SK-N-SH treated with all-trans-retinoic acid at 6 μM for 48 hours (cell line): ENCODE results near the gene TXNRD2.

Experiments
- ATAC-seq: fragments of 200-7000 bp; cut with Tn5 transposase; 3 replicates; pipeline ENCODE4 v1.9.1; 2020; ENCODE audit warnings: mild to moderate bottlenecking, moderate library complexity
- ARNTL ChIP-seq: fragments of 450-650 bp; formaldehyde crosslinking; IDR thresholded peaks from 2 replicates; pipeline ENCODE4 v1.5.0; 2020; ENCODE audit warnings: low read depth, mild to moderate bottlenecking, moderate library complexity, borderline replicate concordance
- BACH2 ChIP-seq: fragments of 250-450 bp; sonication (Bioruptor Pico); IDR thresholded peaks from 2 replicates; pipeline ENCODE4 v1.9.0; 2021; ENCODE audit warnings: mild to moderate bottlenecking, borderline replicate concordance
- ESRRG ChIP-seq: fragments of 250-450 bp; sonication (Bioruptor Pico); IDR thresholded peaks from 2 replicates; pipeline ENCODE4 v1.6.1; 2021; ENCODE audit warnings: mild to moderate bottlenecking
- GLIS3 ChIP-seq: fragments of 250-450 bp; sonication (Bioruptor Pico); IDR thresholded peaks from 2 replicates; pipeline ENCODE4 v1.5.0; 2020; ENCODE audit warnings: mild to moderate bottlenecking, moderate library complexity
- ISL1 ChIP-seq: fragments of 250-450 bp; sonication (Bioruptor Pico); IDR thresholded peaks from 2 replicates; pipeline ENCODE4 v2.1.2; 2022; ENCODE audit warnings: mild to moderate bottlenecking, moderate library complexity
- OSR1 ChIP-seq: fragments of 250-450 bp; sonication (Bioruptor Pico); IDR thresholded peaks from 2 replicates; pipeline ENCODE4 v1.8.0; 2022; ENCODE audit warnings: moderate library complexity, mild to moderate bottlenecking, inconsistent platforms
- RARB ChIP-seq: fragments of 250-450 bp; sonication (Bioruptor Pico); IDR thresholded peaks from 2 replicates; pipeline ENCODE4 v1.8.0; 2021; ENCODE audit warnings: mild to moderate bottlenecking, moderate library complexity
- SNAI2 ChIP-seq: fragments of 250-450 bp; sonication (Bioruptor Pico); IDR thresholded peaks from 2 replicates; pipeline ENCODE4 v1.5.0; 2020; ENCODE audit warnings: mild to moderate bottlenecking, moderate library complexity
- TCF4 ChIP-seq: fragments of 250-450 bp; sonication (Bioruptor Pico); IDR thresholded peaks from 2 replicates; pipeline ENCODE4 v1.8.0; 2021; ENCODE audit warnings: mild to moderate bottlenecking, moderate library complexity, borderline replicate concordance
- TOX ChIP-seq: fragments of 250-450 bp; sonication (Bioruptor Pico); IDR thresholded peaks from 2 replicates; pipeline ENCODE4 v1.8.0; 2021; ENCODE audit warnings: mild to moderate bottlenecking, moderate library complexity, borderline replicate concordance
- ZC3H10 ChIP-seq: fragments of 250-450 bp; sonication (Bioruptor Pico); IDR thresholded peaks from 2 replicates; pipeline ENCODE4 v1.5.1; 2021; ENCODE audit warnings: mild to moderate bottlenecking, moderate library complexity
- ZFP30 ChIP-seq: fragments of 450-650 bp; formaldehyde crosslinking; IDR thresholded peaks from 2 replicates; pipeline ENCODE4 v1.5.0; 2022; ENCODE audit warnings: mild to moderate bottlenecking, moderate library complexity
- ZNF565 ChIP-seq: fragments of 450-650 bp; formaldehyde crosslinking; conservative IDR thresholded peaks from 2 replicates; pipeline ENCODE4 v1.5.0; 2020; ENCODE audit warnings: low read depth, mild to moderate bottlenecking, moderate library complexity
- ZNF70 ChIP-seq: fragments of 450-650 bp; formaldehyde crosslinking; IDR thresholded peaks from 2 replicates; pipeline ENCODE4 v1.5.0; 2020; ENCODE audit warnings: mild to moderate bottlenecking, moderate library complexity
- ZNF8 ChIP-seq: fragments of 450-650 bp; formaldehyde crosslinking; IDR thresholded peaks from 2 replicates; pipeline ENCODE4 v1.5.0; 2020; ENCODE audit warnings: mild to moderate bottlenecking, moderate library complexity
- TF ChIP-seq, protein P1 (sequence below): fragments of 250-450 bp; sonication (Bioruptor Pico); IDR thresholded peaks from 2 replicates; pipeline ENCODE4 v1.8.0; 2021; ENCODE audit warnings: low read depth, mild to moderate bottlenecking, moderate library complexity, borderline replicate concordance
- TF ChIP-seq, protein P2 (sequence below): fragments of 250-450 bp; sonication (Bioruptor Pico); IDR thresholded peaks from 2 replicates; pipeline ENCODE4 v1.8.0; 2020; ENCODE audit warnings: mild to moderate bottlenecking, moderate library complexity, borderline replicate concordance
- TF ChIP-seq, protein P3 (sequence below): fragments of 250-450 bp; sonication (Bioruptor Pico); IDR thresholded peaks from 2 replicates; pipeline ENCODE4 v1.5.1; 2020; ENCODE audit warnings: low read depth, mild to moderate bottlenecking, moderate library complexity
- TF ChIP-seq, protein P4 (sequence below): fragments of 250-450 bp; sonication (Bioruptor Pico); IDR thresholded peaks from 2 replicates; pipeline ENCODE4 v1.5.0; 2020; ENCODE audit warnings: mild to moderate bottlenecking, moderate library complexity
- TF ChIP-seq, protein P5 (sequence below): fragments of 250-450 bp; sonication (Bioruptor Pico); IDR thresholded peaks from 2 replicates; pipeline ENCODE4 v1.5.1; 2021; ENCODE audit warnings: mild to moderate bottlenecking, moderate library complexity

TXNRD2 gene

DNA sequence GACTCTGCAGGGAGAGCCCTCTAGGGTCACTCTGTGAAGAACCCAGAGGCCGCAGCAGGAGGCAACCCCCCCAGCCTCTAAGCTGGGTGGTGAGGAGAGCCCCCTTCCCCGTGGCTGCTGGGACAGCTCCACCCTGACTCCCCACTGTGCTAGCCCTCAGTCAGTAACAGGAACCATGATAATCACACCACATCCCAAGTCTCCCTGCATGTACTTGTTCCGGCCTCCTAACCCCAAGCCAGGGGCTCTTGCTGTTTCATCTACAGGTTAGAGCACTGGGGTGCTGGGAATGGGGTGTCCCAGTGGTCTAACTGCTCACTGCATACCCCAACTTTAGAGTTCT is 48.1 kb upstream of the TXNRD2 start:
- ATAC-seq: no peak
- TF ChIP-seq ARNTL (CRISPR knock-in tag) (no peak), ESRRG (CRISPR knock-in tag) (no peak), BACH2 (CRISPR knock-in tag) (no peak), OSR1 (no peak), ZNF70 (CRISPR knock-in tag) (no peak), SNAI2 (CRISPR knock-in tag) (no peak), TCF4 (no peak), ZNF8 (CRISPR knock-in tag) (no peak), GLIS3 (no peak), ZC3H10 (CRISPR knock-in tag) (no peak), ZNF565 (CRISPR knock-in tag) (no peak), ISL1 (CRISPR knock-in tag) (no peak), RARB (CRISPR knock-in tag) (no peak), TOX (CRISPR knock-in tag) (no peak), ZFP30 (CRISPR knock-in tag) (no peak)
- TF ChIP-seq, protein P1, sequence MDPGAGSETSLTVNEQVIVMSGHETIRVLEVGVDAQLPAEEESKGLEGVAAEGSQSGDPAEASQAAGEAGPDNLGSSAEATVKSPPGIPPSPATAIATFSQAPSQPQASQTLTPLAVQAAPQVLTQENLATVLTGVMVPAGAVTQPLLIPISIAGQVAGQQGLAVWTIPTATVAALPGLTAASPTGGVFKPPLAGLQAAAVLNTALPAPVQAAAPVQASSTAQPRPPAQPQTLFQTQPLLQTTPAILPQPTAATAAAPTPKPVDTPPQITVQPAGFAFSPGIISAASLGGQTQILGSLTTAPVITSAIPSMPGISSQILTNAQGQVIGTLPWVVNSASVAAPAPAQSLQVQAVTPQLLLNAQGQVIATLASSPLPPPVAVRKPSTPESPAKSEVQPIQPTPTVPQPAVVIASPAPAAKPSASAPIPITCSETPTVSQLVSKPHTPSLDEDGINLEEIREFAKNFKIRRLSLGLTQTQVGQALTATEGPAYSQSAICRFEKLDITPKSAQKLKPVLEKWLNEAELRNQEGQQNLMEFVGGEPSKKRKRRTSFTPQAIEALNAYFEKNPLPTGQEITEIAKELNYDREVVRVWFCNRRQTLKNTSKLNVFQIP (CRISPR knock-in tag): no peak
- TF ChIP-seq, protein P2, sequence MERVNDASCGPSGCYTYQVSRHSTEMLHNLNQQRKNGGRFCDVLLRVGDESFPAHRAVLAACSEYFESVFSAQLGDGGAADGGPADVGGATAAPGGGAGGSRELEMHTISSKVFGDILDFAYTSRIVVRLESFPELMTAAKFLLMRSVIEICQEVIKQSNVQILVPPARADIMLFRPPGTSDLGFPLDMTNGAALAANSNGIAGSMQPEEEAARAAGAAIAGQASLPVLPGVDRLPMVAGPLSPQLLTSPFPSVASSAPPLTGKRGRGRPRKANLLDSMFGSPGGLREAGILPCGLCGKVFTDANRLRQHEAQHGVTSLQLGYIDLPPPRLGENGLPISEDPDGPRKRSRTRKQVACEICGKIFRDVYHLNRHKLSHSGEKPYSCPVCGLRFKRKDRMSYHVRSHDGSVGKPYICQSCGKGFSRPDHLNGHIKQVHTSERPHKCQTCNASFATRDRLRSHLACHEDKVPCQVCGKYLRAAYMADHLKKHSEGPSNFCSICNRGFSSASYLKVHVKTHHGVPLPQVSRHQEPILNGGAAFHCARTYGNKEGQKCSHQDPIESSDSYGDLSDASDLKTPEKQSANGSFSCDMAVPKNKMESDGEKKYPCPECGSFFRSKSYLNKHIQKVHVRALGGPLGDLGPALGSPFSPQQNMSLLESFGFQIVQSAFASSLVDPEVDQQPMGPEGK: no peak
- TF ChIP-seq, protein P3, sequence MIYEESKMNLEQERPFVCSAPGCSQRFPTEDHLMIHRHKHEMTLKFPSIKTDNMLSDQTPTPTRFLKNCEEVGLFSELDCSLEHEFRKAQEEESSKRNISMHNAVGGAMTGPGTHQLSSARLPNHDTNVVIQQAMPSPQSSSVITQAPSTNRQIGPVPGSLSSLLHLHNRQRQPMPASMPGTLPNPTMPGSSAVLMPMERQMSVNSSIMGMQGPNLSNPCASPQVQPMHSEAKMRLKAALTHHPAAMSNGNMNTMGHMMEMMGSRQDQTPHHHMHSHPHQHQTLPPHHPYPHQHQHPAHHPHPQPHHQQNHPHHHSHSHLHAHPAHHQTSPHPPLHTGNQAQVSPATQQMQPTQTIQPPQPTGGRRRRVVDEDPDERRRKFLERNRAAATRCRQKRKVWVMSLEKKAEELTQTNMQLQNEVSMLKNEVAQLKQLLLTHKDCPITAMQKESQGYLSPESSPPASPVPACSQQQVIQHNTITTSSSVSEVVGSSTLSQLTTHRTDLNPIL (CRISPR knock-in tag): no peak
- TF ChIP-seq, protein P4, sequence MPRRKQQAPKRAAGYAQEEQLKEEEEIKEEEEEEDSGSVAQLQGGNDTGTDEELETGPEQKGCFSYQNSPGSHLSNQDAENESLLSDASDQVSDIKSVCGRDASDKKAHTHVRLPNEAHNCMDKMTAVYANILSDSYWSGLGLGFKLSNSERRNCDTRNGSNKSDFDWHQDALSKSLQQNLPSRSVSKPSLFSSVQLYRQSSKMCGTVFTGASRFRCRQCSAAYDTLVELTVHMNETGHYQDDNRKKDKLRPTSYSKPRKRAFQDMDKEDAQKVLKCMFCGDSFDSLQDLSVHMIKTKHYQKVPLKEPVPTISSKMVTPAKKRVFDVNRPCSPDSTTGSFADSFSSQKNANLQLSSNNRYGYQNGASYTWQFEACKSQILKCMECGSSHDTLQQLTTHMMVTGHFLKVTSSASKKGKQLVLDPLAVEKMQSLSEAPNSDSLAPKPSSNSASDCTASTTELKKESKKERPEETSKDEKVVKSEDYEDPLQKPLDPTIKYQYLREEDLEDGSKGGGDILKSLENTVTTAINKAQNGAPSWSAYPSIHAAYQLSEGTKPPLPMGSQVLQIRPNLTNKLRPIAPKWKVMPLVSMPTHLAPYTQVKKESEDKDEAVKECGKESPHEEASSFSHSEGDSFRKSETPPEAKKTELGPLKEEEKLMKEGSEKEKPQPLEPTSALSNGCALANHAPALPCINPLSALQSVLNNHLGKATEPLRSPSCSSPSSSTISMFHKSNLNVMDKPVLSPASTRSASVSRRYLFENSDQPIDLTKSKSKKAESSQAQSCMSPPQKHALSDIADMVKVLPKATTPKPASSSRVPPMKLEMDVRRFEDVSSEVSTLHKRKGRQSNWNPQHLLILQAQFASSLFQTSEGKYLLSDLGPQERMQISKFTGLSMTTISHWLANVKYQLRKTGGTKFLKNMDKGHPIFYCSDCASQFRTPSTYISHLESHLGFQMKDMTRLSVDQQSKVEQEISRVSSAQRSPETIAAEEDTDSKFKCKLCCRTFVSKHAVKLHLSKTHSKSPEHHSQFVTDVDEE (CRISPR knock-in tag): no peak
- TF ChIP-seq, protein P5, sequence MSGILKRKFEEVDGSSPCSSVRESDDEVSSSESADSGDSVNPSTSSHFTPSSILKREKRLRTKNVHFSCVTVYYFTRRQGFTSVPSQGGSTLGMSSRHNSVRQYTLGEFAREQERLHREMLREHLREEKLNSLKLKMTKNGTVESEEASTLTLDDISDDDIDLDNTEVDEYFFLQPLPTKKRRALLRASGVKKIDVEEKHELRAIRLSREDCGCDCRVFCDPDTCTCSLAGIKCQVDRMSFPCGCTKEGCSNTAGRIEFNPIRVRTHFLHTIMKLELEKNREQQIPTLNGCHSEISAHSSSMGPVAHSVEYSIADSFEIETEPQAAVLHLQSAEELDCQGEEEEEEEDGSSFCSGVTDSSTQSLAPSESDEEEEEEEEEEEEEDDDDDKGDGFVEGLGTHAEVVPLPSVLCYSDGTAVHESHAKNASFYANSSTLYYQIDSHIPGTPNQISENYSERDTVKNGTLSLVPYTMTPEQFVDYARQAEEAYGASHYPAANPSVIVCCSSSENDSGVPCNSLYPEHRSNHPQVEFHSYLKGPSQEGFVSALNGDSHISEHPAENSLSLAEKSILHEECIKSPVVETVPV (CRISPR knock-in tag): no peak

DNA sequence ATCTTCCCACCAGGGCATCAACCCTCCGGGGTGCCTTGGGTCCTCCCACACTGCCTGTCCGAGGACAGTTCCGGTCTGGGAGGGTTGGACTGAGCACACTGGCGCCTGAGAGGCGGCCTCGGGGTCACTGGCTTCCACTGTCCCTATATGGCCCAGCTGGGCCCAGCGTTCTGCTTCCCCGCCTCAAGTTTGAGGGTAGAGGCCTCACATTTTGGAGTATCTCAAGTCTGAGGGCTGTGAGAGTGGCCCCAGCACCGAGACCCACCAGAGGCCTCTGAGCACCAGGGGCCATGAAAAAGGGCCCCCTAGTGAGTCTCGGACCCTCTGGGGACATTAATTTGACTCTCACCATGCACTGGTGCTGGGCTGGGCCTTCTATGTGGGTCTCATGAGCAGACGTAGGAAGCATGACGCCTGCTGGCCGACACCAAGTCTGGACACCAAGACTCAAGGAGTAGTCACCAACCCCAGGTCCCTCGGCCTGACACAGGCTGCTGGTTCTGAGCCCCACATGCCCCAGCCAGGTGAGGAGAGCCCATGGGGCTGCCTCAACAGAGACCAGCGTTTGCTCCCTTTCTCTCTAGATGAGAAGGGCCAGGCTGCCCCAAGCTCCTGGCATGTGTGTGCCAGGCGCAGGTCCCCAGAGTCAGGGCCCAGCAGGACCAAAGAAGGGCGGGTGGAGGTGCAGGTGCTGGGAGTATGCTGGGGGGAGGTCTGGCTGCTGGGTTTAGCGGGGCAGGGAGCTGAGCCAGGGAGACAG is 47.5 kb upstream of the TXNRD2 start:
- ATAC-seq: no peak
- TF ChIP-seq, protein P3 (CRISPR knock-in tag): no peak
- TF ChIP-seq ZNF8 (CRISPR knock-in tag): no peak
